Subcutaneous abdominal adipose tissue (tissue), 5 donors: Measurements from ENCODE around the gene VCAN.

Experiments used
- H3K27ac ChIP-seq: one replicate; pipeline ENCODE4 v1.7.0; 2013; ENCODE audit warnings: low read depth, mild to moderate bottlenecking, inconsistent platforms, low read length, moderate library complexity
- H3K27me3 ChIP-seq, 5 donors: one replicate each; pipeline ENCODE4 v1.7.0; 2013; ENCODE audit warnings: low read length in 5 of 5, inconsistent platforms in 1 of 5; ENCODE audit not compliant: control insufficient read depth in 5 of 5, insufficient read depth in 4 of 5
- H3K36me3 ChIP-seq, 5 donors: one replicate each; pipeline ENCODE4 v1.7.0; 2013; ENCODE audit warnings: low read length in 5 of 5; ENCODE audit not compliant: control insufficient read depth in 5 of 5, insufficient read depth in 5 of 5
- H3K4me1 ChIP-seq, 5 donors: one replicate each; pipeline ENCODE4 v1.7.0; 2013; ENCODE audit warnings: low read length in 5 of 5, mild to moderate bottlenecking in 3 of 5, moderate library complexity in 1 of 5; ENCODE audit not compliant: control insufficient read depth in 5 of 5, insufficient read depth in 5 of 5
- H3K4me3 ChIP-seq, 5 donors: one replicate each; pipeline ENCODE4 v1.7.0; 2013; ENCODE audit warnings: low read length in 5 of 5, low read depth in 1 of 5
- H3K9ac ChIP-seq, 5 donors: one replicate each; pipeline ENCODE4 v1.7.0; 2013; ENCODE audit warnings: low read length in 5 of 5, mild to moderate bottlenecking in 4 of 5, moderate library complexity in 3 of 5
- H3K9me3 ChIP-seq, 5 donors: one replicate each; pipeline ENCODE4 v1.7.0; 2013; ENCODE audit warnings: low read length in 5 of 5; ENCODE audit not compliant: control insufficient read depth in 5 of 5
- donor health status: healthy.
- donor health status: healthy.
- donor health status: healthy.
- donor health status: healthy.
- donor health status: healthy.

The VCAN gene

GRCh38 chr5:83540783-83541182 is 69.2 kb downstream of the VCAN start:
- Histone ChIP-seq H3K9me3 (no peaks in the 10 kb centered on the region), H3K4me3 (no peak overlapping the region), H3K27me3 (no peaks in the 10 kb centered on the region), H3K36me3 (no peaks in the 10 kb centered on the region), H3K9ac (no peak overlapping the region), H3K27ac (no peak overlapping the region), H3K4me1 (peaks cover 0 to 19% (median 4%) of the 10 kb centered on the region in 5 donors)

- no peaks in the 10 kb centered on the region for H3K27me3 ChIP-seq
- H3K9me3 ChIP-seq: no peaks in the 10 kb centered on the region
- no peaks in the 10 kb centered on the region for H3K36me3 ChIP-seq
- H3K27ac ChIP-seq: no peak overlapping the region
- H3K4me1 ChIP-seq: peaks cover 0 to 19% (median 4%) of the 10 kb centered on the region in 5 donors
- H3K9ac ChIP-seq: no peak overlapping the region
- H3K4me3 ChIP-seq: no peak overlapping the region
Observed at GRCh38 chr5:83542839-83543238, 71.3 kb downstream of the VCAN start.

GRCh38 chr5:83543898-83544297 is 72.4 kb downstream of the VCAN start:
- Histone ChIP-seq H3K4me1 (peaks cover 0 to 23% (median 9%) of the 10 kb centered on the region in 5 donors), H3K27me3 (no peaks in the 10 kb centered on the region), H3K27ac (no peak overlapping the region)

GRCh38 chr5:83547161-83547560 is 75.6 kb downstream of the VCAN start:
- Histone ChIP-seq H3K27ac (no peak overlapping the region), H3K9ac (no peak overlapping the region)

More at GRCh38 chr5:83543898-83544297, 72.4 kb downstream of the VCAN start:
- H3K9me3 ChIP-seq: no peaks in the 10 kb centered on the region
- H3K4me3 ChIP-seq: no peak overlapping the region
- H3K9ac ChIP-seq: no peak overlapping the region
- no peaks in the 10 kb centered on the region for H3K36me3 ChIP-seq

GRCh38 chr5:83547889-83548288 is 76.3 kb downstream of the VCAN start:
- H3K27me3 ChIP-seq: no peaks in the 10 kb centered on the region
- no peaks in the 10 kb centered on the region for H3K9me3 ChIP-seq
- no peak overlapping the region for H3K27ac ChIP-seq
- H3K4me3 ChIP-seq: no peak overlapping the region
- no peak overlapping the region for H3K9ac ChIP-seq
- peaks cover 0 to 18% (median 5%) of the 10 kb centered on the region in 5 donors for H3K4me1 ChIP-seq
- H3K36me3 ChIP-seq: no peaks in the 10 kb centered on the region

More at GRCh38 chr5:83547161-83547560, 75.6 kb downstream of the VCAN start:
- no peak overlapping the region for H3K4me3 ChIP-seq
- H3K36me3 ChIP-seq: no peaks in the 10 kb centered on the region
- peaks cover 0 to 18% (median 5%) of the 10 kb centered on the region in 5 donors for H3K4me1 ChIP-seq
- H3K27me3 ChIP-seq: no peaks in the 10 kb centered on the region
- H3K9me3 ChIP-seq: no peaks in the 10 kb centered on the region

GRCh38 chr5:83548581-83548980 is 77.0 kb downstream of the VCAN start:
- Histone ChIP-seq H3K4me3 (no peak overlapping the region), H3K9me3 (no peaks in the 10 kb centered on the region), H3K27ac (no peak overlapping the region), H3K36me3 (no peaks in the 10 kb centered on the region), H3K9ac (no peak overlapping the region), H3K27me3 (no peaks in the 10 kb centered on the region), H3K4me1 (peaks cover 0 to 17% (median 4%) of the 10 kb centered on the region in 5 donors)

GRCh38 chr5:83549076-83549475 is 77.5 kb downstream of the VCAN start:
- Histone ChIP-seq H3K36me3 (no peaks in the 10 kb centered on the region), H3K27me3 (no peaks in the 10 kb centered on the region), H3K4me3 (no peak overlapping the region), H3K27ac (no peak overlapping the region), H3K9ac (no peak overlapping the region), H3K4me1 (peaks cover 0 to 13% (median 0%) of the 10 kb centered on the region in 5 donors), H3K9me3 (no peaks in the 10 kb centered on the region)

GRCh38 chr5:83549674-83550073 is 78.1 kb downstream of the VCAN start:
- no peaks in the 10 kb centered on the region for H3K9me3 ChIP-seq
- H3K36me3 ChIP-seq: no peaks in the 10 kb centered on the region
- H3K9ac ChIP-seq: no peak overlapping the region
- no peaks in the 10 kb centered on the region for H3K27me3 ChIP-seq
- H3K27ac ChIP-seq: no peak overlapping the region
- peaks cover 0 to 13% (median 0%) of the 10 kb centered on the region in 5 donors for H3K4me1 ChIP-seq
- H3K4me3 ChIP-seq: no peak overlapping the region

- Histone ChIP-seq H3K4me3 (no peak overlapping the region), H3K27ac (no peak overlapping the region), H3K27me3 (no peaks in the 10 kb centered on the region), H3K36me3 (peaks cover 0 to 5% (median 0%) of the 10 kb centered on the region in 5 donors), H3K9me3 (no peaks in the 10 kb centered on the region), H3K9ac (no peak overlapping the region), H3K4me1 (peaks cover 0 to 13% (median 0%) of the 10 kb centered on the region in 5 donors)
Observed at GRCh38 chr5:83551821-83552220, 80.3 kb downstream of the VCAN start.

- Histone ChIP-seq H3K36me3 (peaks cover 0 to 5% (median 0%) of the 10 kb centered on the region in 5 donors), H3K4me3 (no peak overlapping the region), H3K9me3 (no peaks in the 10 kb centered on the region), H3K27me3 (no peaks in the 10 kb centered on the region), H3K4me1 (peaks cover 0 to 13% (median 0%) of the 10 kb centered on the region in 5 donors), H3K9ac (no peak overlapping the region), H3K27ac (no peak overlapping the region)
Observed at GRCh38 chr5:83552275-83552674, 80.7 kb downstream of the VCAN start.
